T-cell (primary cell): ENCODE data around the gene RAB6B. TPM values are rescaled to one million over a fixed set of nuclear protein-coding genes. Genes with fewer than 3 reads are reported as not detected.

Source experiments
- ATAC-seq, 4 experiments: fragments of 200-7000 bp in 3 of 4; fragments of 150-1000 bp in 1 of 4; cut with Tn5 transposase; replicated peaks in 1 of 4; 1 replicate in 3 of 4; 2 replicates in 1 of 4; pipeline ENCODE4 v1.10.0; 2021; ENCODE audit warnings: moderate library complexity in 3 of 4, mild to moderate bottlenecking in 2 of 4, moderate number of reproducible peaks in 1 of 4
- CTCF ChIA-PET, 2 donors: fragments of 300-600 bp; sonication (Branson Sonifier 250); formaldehyde crosslinking; loops; one replicate each; lab custom pipeline; 2022; ENCODE audit warnings: antibody characterized with exemption in 2 of 2; lab: Charles Lee
- POLR2A ChIA-PET, 2 donors: fragments of 300-600 bp; sonication (Branson Sonifier 250); formaldehyde crosslinking; loops; one replicate each; lab custom pipeline; 2022; ENCODE audit warnings: antibody characterized with exemption in 2 of 2; lab: Charles Lee
- DNase-seq, 35 experiments: peaks; one replicate each; pipeline versions ENCODE4 v3.0.0 to v3.0.0-alpha.2; 2013 to 2023
- H3K27ac ChIP-seq: one replicate; pipeline ENCODE4 v1.5.1; 2013; ENCODE audit warnings: low read length
- H3K27me3 ChIP-seq, 2 experiments: replicated peaks in 1 of 2; 1 replicate in 1 of 2; 2 replicates in 1 of 2; pipeline versions ENCODE4 v1.6.1 to v1.7.0; 2013; ENCODE audit warnings: low read length in 1 of 2, mixed read lengths in 1 of 2; ENCODE audit not compliant: control insufficient read depth in 2 of 2, insufficient read depth in 2 of 2; ENCODE audit errors: extremely low read depth in 1 of 2
- H3K36me3 ChIP-seq, 2 donors: 1 replicate in 1 of 2; 2 replicates in 1 of 2; pipeline versions ENCODE4 v1.6.1 to v1.7.0; 2013; ENCODE audit warnings: low read length in 1 of 2; ENCODE audit not compliant: control insufficient read depth in 2 of 2, insufficient read depth in 1 of 2; ENCODE audit errors: extremely low read depth in 1 of 2
- H3K4me1 ChIP-seq, 2 experiments: 1 replicate in 1 of 2; 2 replicates in 1 of 2; pipeline versions ENCODE4 v1.6.1 to v1.7.0; 2013; ENCODE audit warnings: low read length in 2 of 2, mixed read lengths in 1 of 2; ENCODE audit not compliant: insufficient read depth in 2 of 2, control insufficient read depth in 1 of 2; ENCODE audit errors: extremely low read depth in 1 of 2
- H3K4me3 ChIP-seq, 2 donors: 1 replicate in 1 of 2; 2 replicates in 1 of 2; pipeline versions ENCODE4 v1.5.1 to v1.7.0; 2013; ENCODE audit warnings: mild to moderate bottlenecking in 2 of 2, low read length in 1 of 2, moderate library complexity in 1 of 2; ENCODE audit not compliant: control insufficient read depth in 1 of 2; ENCODE audit errors: extremely low read depth in 1 of 2
- H3K9me3 ChIP-seq: 2 replicates; pipeline ENCODE4 v1.7.0; 2013
- H3K27ac Mint-ChIP-seq, 2 donors: one replicate each; pipeline ENCODE4 v1.8.0; 2020 to 2021; ENCODE audit warnings: mild to moderate bottlenecking in 2 of 2, mixed read lengths in 2 of 2
- H3K27me3 Mint-ChIP-seq, 2 donors: one replicate each; pipeline ENCODE4 v1.8.0; 2021 to 2022; ENCODE audit warnings: mixed read lengths in 2 of 2
- H3K36me3 Mint-ChIP-seq: one replicate; pipeline ENCODE4 v1.8.0; 2021; ENCODE audit warnings: mixed read lengths
- H3K4me1 Mint-ChIP-seq, 3 donors: one replicate each; pipeline ENCODE4 v1.8.0; 2020 to 2022; ENCODE audit warnings: mixed read lengths in 3 of 3, mild to moderate bottlenecking in 1 of 3
- H3K4me3 Mint-ChIP-seq, 3 donors: one replicate each; pipeline ENCODE4 v1.8.0; 2020 to 2022; ENCODE audit warnings: mild to moderate bottlenecking in 3 of 3, mixed read lengths in 3 of 3, moderate library complexity in 3 of 3
- H3K9me3 Mint-ChIP-seq, 3 donors: one replicate each; pipeline ENCODE4 v1.8.0; 2020 to 2022; ENCODE audit warnings: mixed read lengths in 3 of 3
- WGBS: methylation state at CpG from one replicate; pipeline ENCODE4 v1.1.5; 2013; ENCODE audit warnings: missing lambda C conversion rate; ENCODE audit not compliant: insufficient coverage; 5-methylcytosine and 5-hydroxymethylcytosine counted together
- total RNA-seq, 35 experiments: library from RNA in 6 of 35; stranded (reverse) in 6 of 35; fragments of 120-200 nt in 1 of 35; gene quantifications; one replicate each; pipeline versions ENCODE4 v1.2.1 to v1.2.4 and lab custom pipeline; 2013 to 2026

The RAB6B gene
- total RNA-seq, 5 donors from 2014 or later (not counting 1 experiment from before 2014, with no cell fraction given) = 0.23 to 2.4 (median 0.76) TPM

DNA sequence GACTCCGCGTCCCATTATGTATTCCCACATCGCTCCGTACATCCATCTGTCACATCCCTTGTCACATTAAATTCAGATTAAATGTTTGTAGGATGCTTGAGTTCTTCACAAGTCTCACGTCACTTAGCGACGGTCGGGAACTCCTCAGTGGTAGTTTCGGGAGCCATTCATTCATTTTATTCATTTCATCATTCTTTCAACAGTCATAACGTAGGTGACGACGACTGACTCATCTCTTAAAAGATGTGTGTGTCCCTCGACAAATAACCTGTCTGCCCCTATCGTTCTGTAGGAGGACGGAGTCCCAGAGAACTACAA is 90.3 kb downstream of the RAB6B start:
- DNase-seq = peak in 1 of 35 experiments; percentile 7
- H3K4me1 ChIP-seq = peaks cover 3 to 14% of the 10 kb centered on the region in 2 experiments
- Mint-ChIP-seq H3K9me3 (no peaks in the 10 kb centered on the region), H3K27me3 (no peaks in the 10 kb centered on the region), H3K4me1 (peaks cover 22 to 41% (median 39%) of the 10 kb centered on the region in 3 donors), H3K27ac (peak overlapping the region; percentile 86 to 93), H3K4me3 (peak overlapping the region; percentile 95 to 99 (median 97)), H3K36me3 (peaks cover 17% of the 10 kb centered on the region)
- no peak for ATAC-seq
- no peaks in the 10 kb centered on the region for H3K9me3 ChIP-seq
- peak overlapping the region; percentile 70 to 94 for H3K4me3 ChIP-seq
- H3K27ac ChIP-seq = peak overlapping the region; percentile 45
- no peaks in the 10 kb centered on the region for H3K27me3 ChIP-seq
- 0% methylated on average over 5 of the region's 15 CpGs for WGBS
- CTCF ChIA-PET = interaction anchor here in 1 of 2 donors (0.8 kb wide), 1 partner anchor 11 kb away, joined by 3 read pairs; no protein-coding TSS in a partner anchor
- POLR2A ChIA-PET = interaction anchor here in 1 of 2 donors (0.5 kb wide), 1 partner anchor 15 kb away, joined by 3 read pairs; no protein-coding TSS in a partner anchor
- H3K36me3 ChIP-seq = peaks cover 3 to 24% of the 10 kb centered on the region in 2 donors

DNA sequence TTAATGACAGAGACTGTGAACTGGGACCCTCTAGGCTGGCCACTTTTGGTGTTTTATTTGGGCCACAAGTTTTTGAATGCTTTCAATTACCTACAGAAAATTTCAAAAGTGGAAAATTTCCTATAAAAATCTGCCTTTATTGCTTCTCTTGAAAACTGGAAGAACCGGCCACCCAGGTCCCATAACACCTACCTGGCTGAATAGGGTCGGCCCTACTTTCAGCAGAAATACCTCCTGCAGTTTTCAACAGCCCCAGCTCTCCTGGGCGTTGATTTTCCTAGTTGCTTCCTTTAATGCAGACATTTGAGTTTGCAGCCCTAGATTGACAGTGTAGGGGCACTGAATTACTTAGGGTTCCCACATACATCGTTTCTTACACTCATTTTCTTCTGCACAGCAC is 90.8 kb downstream of the RAB6B start:
- peak overlapping the region; percentile 86 to 93 for H3K27ac Mint-ChIP-seq
- H3K4me3 ChIP-seq = peak overlapping the region in 1 of 2 donors; percentile 94
- ATAC-seq = no peak
- DNase-seq = no peak
- peaks cover 1 to 3% of the 10 kb centered on the region in 2 donors for H3K27me3 Mint-ChIP-seq
- 96% methylated on average over 4 of the region's 4 CpGs for WGBS
- H3K27ac ChIP-seq = peak overlapping the region; percentile 45
- ChIA-PET POLR2A (interaction anchor here in 1 of 2 donors (0.5 kb wide), 1 partner anchor 13 kb away, joined by 3 read pairs; no protein-coding TSS in a partner anchor), CTCF (interaction anchor here (0.5 to 0.8 kb wide), 4 partner anchors 12 to 383 kb away, joined by 3 to 5 read pairs (median 3); no protein-coding TSS in a partner anchor)
- H3K9me3 Mint-ChIP-seq = no peaks in the 10 kb centered on the region
- peaks cover 17% of the 10 kb centered on the region for H3K36me3 Mint-ChIP-seq
- peak overlapping the region; percentile 95 to 99 (median 97) for H3K4me3 Mint-ChIP-seq
- H3K4me1 Mint-ChIP-seq = peaks cover 22 to 37% (median 34%) of the 10 kb centered on the region in 3 donors
- no peaks in the 10 kb centered on the region for H3K9me3 ChIP-seq
- peaks cover 0 to 20% of the 10 kb centered on the region in 2 donors for H3K36me3 ChIP-seq
- peaks cover 3 to 14% of the 10 kb centered on the region in 2 experiments for H3K4me1 ChIP-seq
- H3K27me3 ChIP-seq = no peaks in the 10 kb centered on the region

DNA sequence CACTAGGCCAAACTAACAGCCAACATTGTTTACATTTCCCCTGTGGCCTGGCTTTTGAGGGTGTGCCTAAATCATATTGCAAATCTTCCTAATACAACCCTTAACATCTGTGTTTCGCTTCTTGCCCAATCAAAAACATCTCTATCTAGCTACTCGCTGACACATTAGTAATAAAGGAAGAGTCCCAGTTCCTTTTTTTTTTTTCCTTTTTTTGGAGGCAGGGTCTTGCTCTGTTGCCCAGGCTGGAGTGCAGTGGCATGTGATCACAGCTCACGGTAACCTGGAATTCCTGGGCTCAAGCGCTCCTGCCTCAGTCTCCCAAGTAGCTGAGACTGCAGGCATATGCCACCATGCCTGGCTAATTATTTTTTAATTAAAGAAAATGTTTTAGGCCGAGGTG is 92.2 kb downstream of the RAB6B start:
- 100% methylated on average over 2 of the region's 5 CpGs for WGBS

DNA sequence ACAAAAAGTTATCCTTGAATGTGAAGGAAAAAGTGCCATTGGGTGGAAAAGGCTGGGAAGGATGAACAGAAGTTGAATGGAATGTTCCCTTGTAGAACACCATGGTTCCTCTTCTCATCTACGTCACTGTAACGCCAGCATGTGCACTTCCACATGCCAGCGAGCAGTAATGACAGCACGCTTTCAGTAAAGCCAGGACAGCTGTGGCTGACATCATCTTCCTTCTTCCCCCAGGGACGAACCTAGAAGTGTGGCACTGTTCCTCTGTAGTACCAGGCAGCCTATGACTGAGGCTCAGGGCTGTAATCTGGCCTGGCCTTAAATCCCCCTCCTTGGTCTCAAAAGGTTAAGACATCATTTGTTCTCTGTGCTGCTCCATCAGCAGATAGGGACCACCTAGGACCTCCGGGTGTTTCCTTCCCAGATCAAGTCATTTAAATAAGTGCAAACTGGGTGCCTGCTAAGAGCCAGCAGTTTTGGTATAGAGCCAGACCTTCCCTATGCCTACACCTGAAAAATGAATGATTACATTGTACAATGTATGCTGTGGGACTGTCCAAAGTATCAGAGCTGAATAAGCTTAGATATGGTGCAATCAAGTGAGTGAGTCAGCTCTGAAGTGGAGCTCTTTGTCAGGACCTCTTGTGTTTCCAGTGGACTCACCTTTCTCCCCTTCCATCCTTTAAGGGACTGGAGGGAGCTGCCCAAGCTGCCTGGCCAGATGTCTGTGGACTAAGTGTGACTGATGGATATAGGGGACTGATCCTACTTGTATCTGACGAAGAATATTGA is 95.7 kb downstream of the RAB6B start:
- H3K27ac ChIP-seq = no peak overlapping the region
- H3K9me3 Mint-ChIP-seq = no peaks in the 10 kb centered on the region
- WGBS = 58% methylated on average over 5 of the region's 7 CpGs
- H3K27me3 ChIP-seq = peaks cover 0 to 2% of the 10 kb centered on the region in 2 experiments
- peaks cover under 1 to 2% (median under 1%) of the 10 kb centered on the region in 3 donors for H3K4me1 Mint-ChIP-seq
- peaks cover 0 to 2% of the 10 kb centered on the region in 2 experiments for H3K4me1 ChIP-seq
- no peaks in the 10 kb centered on the region for H3K36me3 Mint-ChIP-seq
- ChIA-PET CTCF (no interaction called here), POLR2A (interaction anchor here in 1 of 2 donors (0.6 kb wide), 1 partner anchor 20 kb away, joined by 3 read pairs; no protein-coding TSS in a partner anchor)
- H3K4me3 Mint-ChIP-seq = no peak overlapping the region
- no peak overlapping the region for H3K27ac Mint-ChIP-seq
- ATAC-seq = no peak
- H3K9me3 ChIP-seq = no peaks in the 10 kb centered on the region
- peaks cover 21 to 28% of the 10 kb centered on the region in 2 donors for H3K27me3 Mint-ChIP-seq
- no peak overlapping the region for H3K4me3 ChIP-seq
- DNase-seq = no peak
- H3K36me3 ChIP-seq = no peaks in the 10 kb centered on the region

More for the DNA sequence above, 92.2 kb downstream of the RAB6B start:
- DNase-seq (no peak), ATAC-seq (no peak)
- peaks cover 5 to 6% of the 10 kb centered on the region in 2 donors for H3K27me3 Mint-ChIP-seq
- H3K4me3 Mint-ChIP-seq = no peak overlapping the region
- Histone ChIP-seq H3K36me3 (peaks cover 0 to 10% of the 10 kb centered on the region in 2 donors), H3K4me1 (peaks cover 3 to 14% of the 10 kb centered on the region in 2 experiments), H3K4me3 (no peak overlapping the region), H3K27me3 (no peaks in the 10 kb centered on the region), H3K9me3 (no peaks in the 10 kb centered on the region), H3K27ac (no peak overlapping the region)
- H3K27ac Mint-ChIP-seq = no peak overlapping the region
- peaks cover 22 to 32% (median 28%) of the 10 kb centered on the region in 3 donors for H3K4me1 Mint-ChIP-seq
- H3K36me3 Mint-ChIP-seq = peaks cover 11% of the 10 kb centered on the region
- H3K9me3 Mint-ChIP-seq = no peaks in the 10 kb centered on the region
- POLR2A ChIA-PET = interaction anchor here in 1 of 2 donors (0.6 kb wide), 1 partner anchor 315 kb away, joined by 3 read pairs; no protein-coding TSS in a partner anchor
- CTCF ChIA-PET = interaction anchor here (0.7 to 1.5 kb wide), 2 partner anchors 15 to 243 kb away, joined by 5 read pairs; no protein-coding TSS in a partner anchor

DNA sequence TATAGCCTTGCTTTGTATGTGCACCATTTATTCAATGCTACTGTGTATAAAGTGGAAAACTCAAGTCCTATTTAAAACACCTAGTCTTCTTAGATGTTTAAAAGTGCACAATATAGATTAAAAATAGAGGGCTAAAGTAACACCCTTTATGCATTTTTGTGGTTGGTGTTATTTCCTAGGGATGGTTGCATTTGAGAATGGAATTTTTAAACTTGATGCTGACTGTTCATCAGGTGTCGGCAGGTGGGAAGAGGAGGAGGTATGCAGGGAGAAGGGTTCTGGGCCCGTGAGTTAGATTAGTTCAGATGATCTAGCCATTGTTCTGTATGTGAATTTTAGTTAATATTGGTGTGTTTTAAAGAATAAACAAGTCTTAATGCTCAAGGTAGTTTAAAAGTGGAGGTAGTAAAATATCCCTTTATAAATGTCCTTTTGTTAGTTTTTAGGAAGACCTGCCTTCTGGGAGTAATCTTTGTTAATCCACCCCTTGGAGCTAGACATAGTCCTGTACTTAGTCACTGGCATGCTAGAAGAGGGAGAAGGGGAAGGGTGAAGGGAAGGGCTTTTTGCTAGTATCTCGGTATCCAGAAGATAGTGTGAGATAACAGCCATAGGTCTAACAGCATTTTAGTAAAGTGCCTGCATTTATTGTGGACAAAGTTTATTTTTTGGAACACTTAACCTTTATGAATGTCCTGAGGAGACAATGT is 98.1 kb downstream of the RAB6B start:
- H3K4me1 Mint-ChIP-seq = no peaks in the 10 kb centered on the region
- peaks cover 4 to 6% (median 6%) of the 10 kb centered on the region in 3 donors for H3K9me3 Mint-ChIP-seq
- H3K36me3 Mint-ChIP-seq = peaks cover 5% of the 10 kb centered on the region
- H3K9me3 ChIP-seq = no peaks in the 10 kb centered on the region
- H3K27me3 ChIP-seq = peaks cover 0 to 2% of the 10 kb centered on the region in 2 experiments
- no peak for ATAC-seq
- WGBS = 67% methylated on average over 3 of the region's 3 CpGs
- no peak overlapping the region for H3K27ac Mint-ChIP-seq
- no peaks in the 10 kb centered on the region for H3K36me3 ChIP-seq
- H3K4me1 ChIP-seq = no peaks in the 10 kb centered on the region
- H3K4me3 Mint-ChIP-seq = no peak overlapping the region
- ChIA-PET CTCF (no interaction called here), POLR2A (no interaction called here)
- no peak for DNase-seq
- no peak overlapping the region for H3K27ac ChIP-seq
- peaks cover 24 to 32% of the 10 kb centered on the region in 2 donors for H3K27me3 Mint-ChIP-seq
- no peak overlapping the region for H3K4me3 ChIP-seq
